ENCODE measurements around the gene KCNJ9.
"Not testable (repeated sequence)": the region's sequence is repeated elsewhere in the genome, so short reads cannot be mapped to it uniquely, and the experiment has no call there.

Gene KCNJ9

GRCh38 chr1:160104486-160104885, 23.1 kb downstream of the KCNJ9 start:
- DNase-seq (ENCODE audit: low spot score), result no peak

GRCh38 chr1:160105155-160105554, 23.8 kb downstream of the KCNJ9 start:
- no peak for DNase-seq (ENCODE audit: low spot score)

GRCh38 chr1:160107512-160107911, 26.2 kb downstream of the KCNJ9 start:
- no peak for DNase-seq (ENCODE audit: low spot score)

GRCh38 chr1:160108888-160109662, 27.7 kb downstream of the KCNJ9 start:
- DNase-seq (ENCODE audit: low spot score), result no peak

GRCh38 chr1:160109686-160110085, 28.3 kb downstream of the KCNJ9 start:
- DNase-seq (ENCODE audit: low spot score), result no peak

- not testable (repeated sequence) for DNase-seq (ENCODE audit: low spot score)
These were observed 30.1 kb downstream of the KCNJ9 start for GRCh38 chr1:160111462-160111861.

GRCh38 chr1:160112357-160112756, 31.0 kb downstream of the KCNJ9 start:
- DNase-seq (ENCODE audit: low spot score), result no peak

GRCh38 chr1:160113407-160113806, 32.1 kb downstream of the KCNJ9 start:
- no peak for DNase-seq (ENCODE audit: low spot score)

- DNase-seq (ENCODE audit: low spot score), result no peak
These were observed 32.7 kb downstream of the KCNJ9 start for GRCh38 chr1:160114085-160114484.

GRCh38 chr1:160115545-160116282, 34.4 kb downstream of the KCNJ9 start, which contains the start of gene ATP1A2:
Gene ATP1A2 (plus strand): TSS chr1:160115759. CDS start chr1:160115862, 103 bp downstream.
- DNase-seq (ENCODE audit: low spot score), result no peak

- no peak for DNase-seq (ENCODE audit: low spot score)
These were observed 35.2 kb downstream of the KCNJ9 start for GRCh38 chr1:160116283-160117147.

- no peak for DNase-seq (ENCODE audit: low spot score)
These were observed 36.0 kb downstream of the KCNJ9 start for GRCh38 chr1:160117300-160117699.

GRCh38 chr1:160117709-160118183, 36.4 kb downstream of the KCNJ9 start:
- DNase-seq (ENCODE audit: low spot score), result no peak

GRCh38 chr1:160118928-160119327, 37.6 kb downstream of the KCNJ9 start:
- no peak for DNase-seq (ENCODE audit: low spot score)

- no peak for DNase-seq (ENCODE audit: low spot score)
These were observed 39.5 kb downstream of the KCNJ9 start for GRCh38 chr1:160120797-160121196.

- no peak for DNase-seq (ENCODE audit: low spot score)
These were observed 40.0 kb downstream of the KCNJ9 start for GRCh38 chr1:160121388-160121787.

- DNase-seq (ENCODE audit: low spot score), result no peak
These were observed 41.7 kb downstream of the KCNJ9 start for GRCh38 chr1:160122978-160123495.

- no peak for DNase-seq (ENCODE audit: low spot score)
These were observed 42.4 kb downstream of the KCNJ9 start for GRCh38 chr1:160123726-160124125.

GRCh38 chr1:160124705-160125478, 43.6 kb downstream of the KCNJ9 start:
- DNase-seq (ENCODE audit: low spot score), result peak; percentile 75

- DNase-seq (ENCODE audit: low spot score), result no peak
These were observed 44.4 kb downstream of the KCNJ9 start for GRCh38 chr1:160125746-160126145.

GRCh38 chr1:160126342-160126741, 45.0 kb downstream of the KCNJ9 start:
- not testable (repeated sequence) for DNase-seq (ENCODE audit: low spot score)

Measured in HuH-7.5 (cell line).